NCI-H2196 (cell line): ENCODE measurements around the gene POU2F3.

Source experiments
- DNase-seq: peaks from one replicate; lab custom pipeline; 2025; ENCODE audit not compliant: unreplicated experiment; lab: John Stamatoyannopoulos, UW

The POU2F3 gene

GRCh38 chr11:120316880-120317688 lies 77.1 kb downstream of the POU2F3 start:
- peak; percentile 37 for DNase-seq

DNA sequence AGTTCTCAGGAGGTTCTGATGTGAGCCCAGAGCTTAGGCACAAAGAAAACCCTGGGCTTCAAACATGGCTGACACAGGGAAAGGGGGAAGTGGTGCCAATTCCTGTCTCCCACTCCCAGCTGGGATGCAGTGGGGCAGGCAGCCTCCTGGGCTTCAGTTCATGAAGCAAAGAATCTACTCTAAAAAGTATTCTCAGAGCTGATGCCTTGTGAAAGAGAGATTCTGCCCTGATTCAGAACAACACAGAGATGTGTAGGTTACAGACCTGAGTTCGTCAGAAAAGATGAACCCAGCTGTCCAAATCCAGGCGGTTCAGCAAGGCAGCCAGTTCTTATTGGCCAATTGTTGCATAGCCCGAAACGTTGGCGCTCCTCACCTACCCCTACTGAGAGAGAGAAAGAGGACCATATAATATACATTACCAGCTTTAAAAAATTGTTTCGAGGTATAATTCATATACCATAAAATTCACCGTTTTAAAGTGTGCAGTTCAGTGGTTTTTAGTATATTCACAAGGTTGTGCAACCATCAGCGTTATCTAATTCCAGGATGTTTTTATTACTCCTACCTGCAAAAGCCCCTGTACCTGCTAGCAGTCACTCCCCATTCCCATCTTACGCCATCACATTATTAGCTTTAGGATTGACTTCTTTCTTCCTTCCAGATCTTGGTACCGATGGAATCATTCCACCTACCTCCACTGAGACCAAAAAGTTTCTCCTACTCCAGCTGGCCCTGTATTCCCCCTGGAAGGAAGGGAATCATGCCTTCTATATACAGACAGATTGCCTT lies 77.9 kb downstream of the POU2F3 start:
- DNase-seq: no peak

GRCh38 chr11:120318906-120319305 lies 79.0 kb downstream of the POU2F3 start:
- no peak for DNase-seq

- peak; percentile 78 for DNase-seq
Observed at GRCh38 chr11:120324932-120325810, 85.2 kb downstream of the POU2F3 start, which contains the start of gene TLCD5. TSS of gene TLCD5 (plus strand) at chr11:120325299. CDS start at chr11:120327442, 2,143 bp downstream.

- DNase-seq: no peak
Observed at GRCh38 chr11:120326228-120326627, 86.3 kb downstream of the POU2F3 start.

- DNase-seq: no peak
Observed at GRCh38 chr11:120326845-120327281, 86.9 kb downstream of the POU2F3 start.

DNA sequence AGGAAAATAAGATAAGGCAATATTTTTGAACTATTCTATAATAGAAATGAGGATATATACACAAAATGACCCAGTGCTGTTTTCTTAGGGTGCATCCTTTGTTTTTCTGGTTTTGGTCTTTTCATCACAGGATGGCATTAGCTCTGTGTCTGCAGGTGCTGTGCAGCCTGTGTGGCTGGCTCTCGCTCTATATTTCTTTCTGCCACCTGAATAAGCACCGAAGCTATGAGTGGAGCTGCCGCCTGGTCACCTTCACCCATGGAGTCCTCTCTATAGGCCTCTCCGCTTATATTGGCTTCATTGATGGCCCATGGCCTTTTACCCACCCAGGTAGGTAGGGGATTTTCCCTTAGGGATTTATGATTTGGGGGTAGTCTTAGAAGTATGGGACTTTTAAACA lies 87.4 kb downstream of the POU2F3 start:
- DNase-seq: no peak

GRCh38 chr11:120329556-120329955 lies 89.6 kb downstream of the POU2F3 start:
- DNase-seq: no peak

DNA sequence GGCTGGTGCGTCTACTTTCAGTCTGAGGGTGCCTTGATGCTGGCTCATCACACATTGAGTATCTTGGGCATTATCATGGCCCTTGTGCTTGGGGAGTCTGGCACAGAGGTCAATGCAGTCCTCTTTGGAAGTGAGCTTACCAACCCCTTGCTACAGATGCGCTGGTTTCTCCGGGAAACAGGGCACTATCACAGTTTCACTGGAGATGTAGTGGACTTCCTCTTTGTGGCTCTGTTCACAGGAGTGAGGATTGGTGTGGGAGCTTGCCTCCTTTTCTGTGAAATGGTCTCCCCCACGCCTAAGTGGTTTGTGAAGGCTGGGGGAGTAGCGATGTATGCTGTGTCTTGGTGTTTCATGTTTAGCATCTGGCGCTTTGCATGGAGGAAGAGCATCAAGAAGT lies 90.1 kb downstream of the POU2F3 start:
- no peak for DNase-seq

DNA sequence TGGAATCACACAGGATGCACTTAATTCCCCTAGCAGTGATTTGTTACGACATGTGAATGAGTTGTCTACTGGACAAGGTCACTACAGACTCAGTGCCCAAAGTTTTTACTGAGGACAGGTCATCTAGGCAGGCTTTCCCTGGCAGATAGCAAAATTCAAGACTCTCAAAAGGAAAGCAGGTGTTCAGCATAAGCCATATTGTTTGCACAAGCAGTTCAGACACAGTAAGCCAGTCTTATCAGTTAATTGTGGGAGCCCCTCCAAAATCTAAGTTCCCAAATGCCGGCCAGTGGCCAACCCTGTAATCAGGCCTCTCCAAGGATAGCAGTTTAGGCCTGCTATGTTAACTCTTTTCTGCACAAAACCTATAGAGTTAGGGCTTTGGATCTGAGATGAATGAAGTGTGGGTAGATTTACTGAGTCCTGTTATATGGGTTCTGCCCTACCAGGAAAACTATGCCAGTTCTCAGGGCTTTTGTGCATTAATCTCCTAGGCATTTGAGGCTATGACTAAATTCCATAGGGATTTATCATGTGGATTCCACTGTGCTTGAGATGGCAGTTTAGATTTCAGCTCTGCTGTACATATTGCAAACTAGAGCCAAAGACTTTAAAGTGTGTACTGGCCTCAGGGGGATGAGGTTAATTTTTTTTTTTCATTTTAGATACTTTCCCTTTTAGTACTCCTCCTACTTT lies 91.5 kb downstream of the POU2F3 start:
- no peak for DNase-seq

DNA sequence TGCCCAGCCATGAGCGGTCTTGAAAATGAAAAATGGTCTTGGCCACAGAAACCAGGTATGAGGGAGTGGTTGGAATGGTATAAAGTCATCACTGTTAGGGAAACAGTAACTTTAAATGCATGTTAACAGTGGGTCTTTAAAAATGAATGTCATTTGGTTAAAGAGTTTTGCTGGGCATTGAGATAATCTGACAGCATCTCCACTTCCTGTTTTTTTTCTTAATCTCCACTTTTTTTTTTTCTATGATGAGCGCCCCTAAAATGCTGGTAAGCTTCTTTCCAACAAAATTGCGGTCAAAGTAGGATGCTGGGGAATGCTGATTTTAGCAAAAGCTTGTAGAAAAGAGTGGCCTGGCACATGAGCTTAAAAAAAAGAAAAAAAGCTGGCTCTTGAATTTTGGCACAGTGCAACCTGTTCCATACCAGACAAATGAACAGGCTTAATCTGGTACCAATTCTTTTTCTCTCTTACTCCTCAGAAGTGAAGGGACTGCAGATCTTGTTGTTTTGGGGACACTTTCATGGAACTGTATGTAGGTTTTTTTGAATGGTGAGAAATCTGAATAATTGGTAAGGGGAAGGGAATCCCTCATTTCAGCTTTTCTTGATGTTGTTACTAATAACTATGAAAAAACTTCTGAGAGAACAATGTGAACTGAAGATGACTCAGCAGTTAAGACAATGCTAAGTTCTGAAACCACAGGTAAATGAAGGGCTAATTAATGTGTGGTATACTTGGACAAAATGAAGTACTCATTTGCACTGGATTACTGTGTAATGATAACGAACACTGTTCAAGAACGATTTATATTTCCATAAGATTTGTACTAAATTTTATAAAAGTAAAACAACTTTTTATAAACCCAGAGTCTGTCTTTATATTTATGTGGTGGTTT lies 93.1 kb downstream of the POU2F3 start:
- no peak for DNase-seq

DNA sequence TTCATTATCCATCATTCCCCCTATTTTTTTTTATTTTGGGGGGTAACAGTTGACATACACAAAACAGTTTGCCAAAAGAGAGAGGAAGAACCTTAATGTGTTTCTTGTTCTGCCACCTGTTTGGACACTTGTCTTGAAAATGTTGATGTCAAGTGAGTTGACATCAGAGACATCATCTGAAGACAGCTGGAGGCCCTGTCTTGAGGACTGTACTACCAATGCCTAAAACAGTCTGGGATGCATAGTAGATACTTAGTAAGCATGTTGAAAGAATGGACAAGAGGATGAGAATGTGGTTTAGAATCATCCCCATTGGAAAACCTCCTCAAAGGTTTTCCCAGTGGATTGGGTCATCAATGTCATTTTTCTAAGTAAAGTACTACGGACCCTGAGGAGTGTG lies 93.9 kb downstream of the POU2F3 start:
- DNase-seq: no peak

DNA sequence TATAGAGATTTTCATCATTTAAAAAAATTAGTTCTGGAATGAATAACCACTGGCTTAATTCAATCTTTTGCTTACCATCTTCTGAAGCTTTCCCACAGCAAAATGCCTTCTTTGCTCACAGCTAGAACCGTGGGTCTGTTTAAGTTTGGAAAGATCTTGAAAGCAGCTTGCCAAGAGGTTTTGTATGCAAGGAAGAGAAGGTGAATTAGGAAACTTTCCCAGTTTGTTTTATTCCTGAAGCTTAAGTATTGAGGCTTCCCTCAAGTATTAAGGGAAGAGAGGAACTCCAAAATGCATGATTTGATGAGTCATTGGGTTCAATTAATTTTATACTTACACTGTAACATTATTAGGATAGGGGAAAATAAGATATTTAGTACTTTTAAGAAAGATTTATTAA lies 94.4 kb downstream of the POU2F3 start:
- no peak for DNase-seq

DNA sequence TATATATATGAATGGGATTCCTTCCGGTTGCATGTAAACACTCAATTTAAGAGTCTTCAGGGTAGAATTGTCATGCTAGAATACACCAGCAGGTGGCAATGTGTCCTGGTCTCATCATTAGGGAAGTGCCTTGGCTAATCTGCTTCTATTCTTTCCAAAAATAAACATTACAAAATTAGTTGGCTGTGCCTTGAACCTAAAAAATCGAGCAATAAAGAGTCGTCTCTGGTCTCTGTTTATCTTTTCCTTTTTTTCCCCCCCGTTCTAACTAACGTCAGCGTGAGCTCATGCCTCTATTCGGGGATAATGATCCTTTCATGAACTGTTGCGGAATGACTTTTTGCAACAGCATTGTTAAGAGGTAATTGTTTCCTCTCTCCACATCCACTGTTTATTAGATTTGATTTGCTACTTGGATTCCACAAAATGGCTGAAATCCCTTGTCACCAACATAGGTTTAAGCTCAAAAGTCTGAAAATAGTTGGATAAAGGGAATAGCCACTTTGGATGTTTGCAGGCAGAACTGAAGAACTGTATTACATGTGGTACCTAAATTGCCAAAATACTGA lies 95.0 kb downstream of the POU2F3 start:
- DNase-seq: peak; percentile 71

GRCh38 chr11:120335556-120335907 lies 95.6 kb downstream of the POU2F3 start:
- DNase-seq: peak; percentile 44

DNA sequence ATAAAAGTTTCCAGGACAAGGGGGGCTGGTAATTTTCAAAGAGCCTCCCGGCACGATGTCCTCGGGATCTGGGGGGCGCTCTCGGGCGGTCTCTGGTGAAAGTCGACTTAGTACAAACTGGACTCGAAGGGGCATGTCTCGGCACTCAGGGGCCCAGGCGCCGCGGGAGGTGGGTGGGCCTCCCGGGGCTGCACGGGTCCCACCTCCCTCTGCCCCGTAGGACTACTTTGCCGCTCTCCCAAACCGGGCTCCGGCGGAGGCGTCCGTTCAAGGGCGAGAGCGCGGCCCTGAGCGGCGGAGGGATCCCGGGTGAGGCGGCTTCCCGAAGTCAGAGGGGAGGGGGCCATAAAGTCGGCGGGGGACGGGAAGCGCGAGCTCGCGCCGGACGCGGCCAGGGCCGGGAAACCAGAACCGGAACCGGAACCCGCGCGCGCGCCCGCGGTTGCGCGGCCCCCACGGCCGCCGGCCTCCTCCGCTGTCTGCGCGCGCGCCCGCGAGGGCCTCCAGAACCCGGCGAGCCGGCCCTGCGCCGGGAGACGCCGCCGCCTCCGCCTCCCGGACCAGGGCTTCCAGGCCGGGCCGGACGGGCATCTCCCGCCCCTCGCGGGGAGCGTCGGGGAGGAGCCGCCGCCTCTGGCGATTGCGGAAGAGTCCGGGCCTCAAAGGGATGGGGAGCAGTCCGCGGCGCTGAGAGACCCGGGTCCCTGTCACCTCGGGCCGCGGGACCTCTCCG lies 96.1 kb downstream of the POU2F3 start, which contains the start of gene ARHGEF12:
Gene ARHGEF12, plus strand, starts transcription at position 506 of the 733 bp plus-strand sequence. CDS start 831 bp downstream, outside the sequence.
- peak; percentile 96 for DNase-seq

GRCh38 chr11:120336641-120337354 lies 96.9 kb downstream of the POU2F3 start:
- peak; percentile 51 for DNase-seq
